ENCODE measurements around the gene BABAM2. TPM values are rescaled to one million over a fixed set of nuclear protein-coding genes. Genes with fewer than 3 reads are reported as not detected.

BABAM2 gene
- total and polyA plus RNA-seq, 9 of the 15 experiments (the other 6 are each of a cell fraction or from before 2014, with no cell fraction given), result 10.9 to 37.4 (median 25.6) TPM

- TF ChIP-seq WHSC1 (IDR thresholded peaks at IDR 0.05; ENCODE audit: low read length) (no peak), ZSCAN29 (IDR thresholded peaks at IDR 0.05) (no peak), PATZ1 (CRISPR knock-in tag; IDR thresholded peaks at IDR 0.05; ENCODE audit: borderline replicate concordance) (no peak), ID3 (CRISPR knock-in tag; IDR thresholded peaks at IDR 0.05) (no peak), ID3 (tag; IDR thresholded peaks at IDR 0.05) (peak; percentile 38; the same call in 1 of the 2 replicates), FOSL1 (tag; conservative IDR thresholded peaks at IDR 0.05) (no peak; the same call in 1 of the 2 replicates), CHAMP1 (IDR thresholded peaks at IDR 0.05) (no peak), ATF6 (CRISPR knock-in tag; IDR thresholded peaks at IDR 0.05) (0 out of 2 replicates have a peak, but pooled peaks have one; percentile 79), ELK3 (CRISPR knock-in tag; IDR thresholded peaks at IDR 0.05) (no peak), RNF2 (IDR thresholded peaks at IDR 0.05) (0 out of 2 replicates have a peak, but pooled peaks have one; percentile 21), ZNF197 (CRISPR knock-in tag; IDR thresholded peaks at IDR 0.05; ENCODE audit: low read depth) (no peak)
- TF ChIP-seq, protein P1, sequence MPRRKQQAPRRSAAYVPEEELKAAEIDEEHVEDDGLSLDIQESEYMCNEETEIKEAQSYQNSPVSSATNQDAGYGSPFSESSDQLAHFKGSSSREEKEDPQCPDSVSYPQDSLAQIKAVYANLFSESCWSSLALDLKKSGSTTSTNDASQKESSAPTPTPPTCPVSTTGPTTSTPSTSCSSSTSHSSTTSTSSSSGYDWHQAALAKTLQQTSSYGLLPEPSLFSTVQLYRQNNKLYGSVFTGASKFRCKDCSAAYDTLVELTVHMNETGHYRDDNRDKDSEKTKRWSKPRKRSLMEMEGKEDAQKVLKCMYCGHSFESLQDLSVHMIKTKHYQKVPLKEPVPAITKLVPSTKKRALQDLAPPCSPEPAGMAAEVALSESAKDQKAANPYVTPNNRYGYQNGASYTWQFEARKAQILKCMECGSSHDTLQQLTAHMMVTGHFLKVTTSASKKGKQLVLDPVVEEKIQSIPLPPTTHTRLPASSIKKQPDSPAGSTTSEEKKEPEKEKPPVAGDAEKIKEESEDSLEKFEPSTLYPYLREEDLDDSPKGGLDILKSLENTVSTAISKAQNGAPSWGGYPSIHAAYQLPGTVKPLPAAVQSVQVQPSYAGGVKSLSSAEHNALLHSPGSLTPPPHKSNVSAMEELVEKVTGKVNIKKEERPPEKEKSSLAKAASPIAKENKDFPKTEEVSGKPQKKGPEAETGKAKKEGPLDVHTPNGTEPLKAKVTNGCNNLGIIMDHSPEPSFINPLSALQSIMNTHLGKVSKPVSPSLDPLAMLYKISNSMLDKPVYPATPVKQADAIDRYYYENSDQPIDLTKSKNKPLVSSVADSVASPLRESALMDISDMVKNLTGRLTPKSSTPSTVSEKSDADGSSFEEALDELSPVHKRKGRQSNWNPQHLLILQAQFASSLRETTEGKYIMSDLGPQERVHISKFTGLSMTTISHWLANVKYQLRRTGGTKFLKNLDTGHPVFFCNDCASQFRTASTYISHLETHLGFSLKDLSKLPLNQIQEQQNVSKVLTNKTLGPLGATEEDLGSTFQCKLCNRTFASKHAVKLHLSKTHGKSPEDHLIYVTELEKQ (CRISPR knock-in tag; IDR thresholded peaks at IDR 0.05), result no peak
Observed at GRCh38 chr2:27890924-27891672, 569 bp downstream of the BABAM2 start (continued).
